GM21717 (cell line): ENCODE measurements around the gene GATC.

Experiments
- ATAC-seq: cut with Tn5 transposase; IDR thresholded peaks from one replicate; pipeline ENCODE4 v1.9.1; 2021; ENCODE audit warnings: mild to moderate bottlenecking, moderate library complexity; ENCODE audit not compliant: unreplicated experiment

GATC gene

GRCh38 chr12:120495731-120496412 is 49.6 kb downstream of the GATC start, which contains the start of gene DYNLL1:
Gene DYNLL1 (plus strand): TSS chr12:120496113. CDS start chr12:120496422, 309 bp downstream.
- ATAC-seq: peak; percentile 92

- no peak for ATAC-seq
These were observed 50.4 kb downstream of the GATC start for GRCh38 chr12:120496413-120497340.

GRCh38 chr12:120497524-120498150 is 51.4 kb downstream of the GATC start:
- no peak for ATAC-seq

- no peak for ATAC-seq
These were observed 52.7 kb downstream of the GATC start for GRCh38 chr12:120498870-120499515.

GRCh38 chr12:120500581-120500980 is 54.3 kb downstream of the GATC start:
- ATAC-seq: no peak

GRCh38 chr12:120504587-120504986 is 58.3 kb downstream of the GATC start:
- ATAC-seq: no peak

GRCh38 chr12:120508537-120508936 is 62.3 kb downstream of the GATC start:
- ATAC-seq: no peak
